Karpas-422 (cell line): ENCODE results near the gene USP12. TPM values are rescaled to one million over a fixed set of nuclear protein-coding genes. Genes with fewer than 3 reads are reported as not detected.

Source experiments
- DNase-seq: peaks from one replicate; pipeline ENCODE4 v3.0.0-alpha.2; 2015
- H2AFZ ChIP-seq: fragments of 200-600 bp; sonication (generic); 2 replicates; pipeline ENCODE4 v1.6.1; 2014; ENCODE audit warnings: antibody characterized with exemption, low read length, mixed read lengths
- H3K27ac ChIP-seq: fragments of 200-600 bp; sonication (generic); 2 replicates; pipeline ENCODE4 v1.5.1; 2014; ENCODE audit warnings: mild to moderate bottlenecking, low read length, moderate library complexity
- H3K27me3 ChIP-seq: fragments of 200-600 bp; sonication (generic); 2 replicates; pipeline ENCODE4 v1.6.1; 2014; ENCODE audit warnings: low read length, mixed read lengths
- H3K36me3 ChIP-seq: fragments of 200-600 bp; sonication (generic); 2 replicates; pipeline ENCODE4 v1.6.1; 2014; ENCODE audit warnings: low read length, mixed read lengths; ENCODE audit not compliant: insufficient read depth
- H3K4me1 ChIP-seq: fragments of 200-600 bp; sonication (generic); 2 replicates; pipeline ENCODE4 v1.6.1; 2014; ENCODE audit warnings: mild to moderate bottlenecking, low read length, mixed read lengths
- H3K4me2 ChIP-seq: fragments of 200-600 bp; sonication (generic); 2 replicates; pipeline ENCODE4 v1.6.1; 2014; ENCODE audit warnings: low read length, low read depth, mild to moderate bottlenecking; ENCODE audit not compliant: poor library complexity, severe bottlenecking
- H3K4me3 ChIP-seq: fragments of 200-600 bp; sonication (generic); 2 replicates; pipeline ENCODE4 v1.5.1; 2014; ENCODE audit warnings: mild to moderate bottlenecking, antibody characterized with exemption, low read length, mixed read lengths
- H3K79me2 ChIP-seq: fragments of 200-600 bp; sonication (generic); 2 replicates; pipeline ENCODE4 v1.6.1; 2014; ENCODE audit warnings: mild to moderate bottlenecking, low read length, mixed read lengths
- H3K9ac ChIP-seq: fragments of 200-600 bp; sonication (generic); 2 replicates; pipeline ENCODE4 v1.6.0; 2014; ENCODE audit warnings: low read length
- H3K9me2 ChIP-seq: fragments of 200-600 bp; sonication (generic), shearing (Covaris generic); replicated peaks from 2 replicates; pipeline ENCODE4 v1.6.0; 2014; ENCODE audit warnings: mild to moderate bottlenecking, low read length, moderate library complexity; ENCODE audit not compliant: insufficient read depth
- H3K9me3 ChIP-seq: fragments of 300-700, 200-600 bp; sonication (generic); 2 replicates; pipeline ENCODE4 v1.6.1; 2014; ENCODE audit warnings: low read length, mixed read lengths
- H4K20me1 ChIP-seq: fragments of 200-600 bp; sonication (generic); 2 replicates; pipeline ENCODE4 v1.6.1; 2014; ENCODE audit warnings: mild to moderate bottlenecking, antibody characterized with exemption, low read length, low read depth; ENCODE audit not compliant: insufficient read depth
- total RNA-seq: library from RNA; depleted of rRNA; stranded (reverse); fragments of >200 nt; shearing (Covaris generic); gene quantifications from 2 replicates; pipeline ENCODE4 v1.2.3, GENCODE V29; 2014; ENCODE audit warnings: low replicate concordance

USP12 gene
- total RNA-seq, 1 experiment from 2014 or later = 7.2 TPM

GRCh38 chr13:27037571-27037970, 134.0 kb downstream of the USP12 start:
- Histone ChIP-seq H4K20me1 (no peaks in the 10 kb centered on the region), H2AFZ (no peak overlapping the region), H3K4me2 (no peak overlapping the region), H3K9me3 (no peaks in the 10 kb centered on the region), H3K27me3 (no peaks in the 10 kb centered on the region), H3K4me1 (no peaks in the 10 kb centered on the region), H3K36me3 (no peaks in the 10 kb centered on the region), H3K27ac (no peak overlapping the region), H3K79me2 (no peaks in the 10 kb centered on the region), H3K4me3 (no peak overlapping the region), H3K9me2 (no peaks in the 10 kb centered on the region), H3K9ac (no peak overlapping the region)
- no peak for DNase-seq

- H4K20me1 ChIP-seq = no peaks in the 10 kb centered on the region
- H3K4me3 ChIP-seq = no peak overlapping the region
- no peaks in the 10 kb centered on the region for H3K9me3 ChIP-seq
- no peaks in the 10 kb centered on the region for H3K36me3 ChIP-seq
- no peaks in the 10 kb centered on the region for H3K4me1 ChIP-seq
- DNase-seq = no peak
- no peak overlapping the region for H3K9ac ChIP-seq
- H3K79me2 ChIP-seq = no peaks in the 10 kb centered on the region
- no peak overlapping the region for H3K4me2 ChIP-seq
- H3K27me3 ChIP-seq = no peaks in the 10 kb centered on the region
- H3K9me2 ChIP-seq = no peaks in the 10 kb centered on the region
- no peak overlapping the region for H2AFZ ChIP-seq
- H3K27ac ChIP-seq = no peak overlapping the region
Measured at GRCh38 chr13:27037171-27037570, 134.4 kb downstream of the USP12 start.

GRCh38 chr13:27036236-27036981, 135.2 kb downstream of the USP12 start:
- Histone ChIP-seq H3K9me3 (no peaks in the 10 kb centered on the region), H3K27me3 (no peaks in the 10 kb centered on the region), H3K36me3 (no peaks in the 10 kb centered on the region), H3K9me2 (no peaks in the 10 kb centered on the region), H3K79me2 (no peaks in the 10 kb centered on the region), H4K20me1 (no peaks in the 10 kb centered on the region), H3K4me1 (no peaks in the 10 kb centered on the region), H2AFZ (no peak overlapping the region), H3K4me3 (no peak overlapping the region), H3K4me2 (no peak overlapping the region), H3K9ac (no peak overlapping the region), H3K27ac (no peak overlapping the region)
- DNase-seq = no peak

- DNase-seq = no peak
- H3K9me2 ChIP-seq = no peaks in the 10 kb centered on the region
- H3K36me3 ChIP-seq = no peaks in the 10 kb centered on the region
- H3K9ac ChIP-seq = no peak overlapping the region
- H3K27ac ChIP-seq = no peak overlapping the region
- no peaks in the 10 kb centered on the region for H3K9me3 ChIP-seq
- no peak overlapping the region for H3K4me3 ChIP-seq
- no peaks in the 10 kb centered on the region for H3K79me2 ChIP-seq
- no peaks in the 10 kb centered on the region for H3K27me3 ChIP-seq
- H3K4me1 ChIP-seq = no peaks in the 10 kb centered on the region
- no peak overlapping the region for H2AFZ ChIP-seq
- H4K20me1 ChIP-seq = no peaks in the 10 kb centered on the region
- no peak overlapping the region for H3K4me2 ChIP-seq
Measured at GRCh38 chr13:27035892-27036235, 135.7 kb downstream of the USP12 start.

GRCh38 chr13:27034678-27035111, 136.9 kb downstream of the USP12 start:
- Histone ChIP-seq H3K9me2 (no peaks in the 10 kb centered on the region), H3K36me3 (no peaks in the 10 kb centered on the region), H3K4me3 (no peak overlapping the region), H3K27ac (no peak overlapping the region), H3K4me1 (no peaks in the 10 kb centered on the region), H4K20me1 (no peaks in the 10 kb centered on the region), H3K4me2 (no peak overlapping the region), H2AFZ (no peak overlapping the region), H3K27me3 (no peaks in the 10 kb centered on the region), H3K9ac (no peak overlapping the region), H3K79me2 (no peaks in the 10 kb centered on the region), H3K9me3 (no peaks in the 10 kb centered on the region)
- no peak for DNase-seq

DNA sequence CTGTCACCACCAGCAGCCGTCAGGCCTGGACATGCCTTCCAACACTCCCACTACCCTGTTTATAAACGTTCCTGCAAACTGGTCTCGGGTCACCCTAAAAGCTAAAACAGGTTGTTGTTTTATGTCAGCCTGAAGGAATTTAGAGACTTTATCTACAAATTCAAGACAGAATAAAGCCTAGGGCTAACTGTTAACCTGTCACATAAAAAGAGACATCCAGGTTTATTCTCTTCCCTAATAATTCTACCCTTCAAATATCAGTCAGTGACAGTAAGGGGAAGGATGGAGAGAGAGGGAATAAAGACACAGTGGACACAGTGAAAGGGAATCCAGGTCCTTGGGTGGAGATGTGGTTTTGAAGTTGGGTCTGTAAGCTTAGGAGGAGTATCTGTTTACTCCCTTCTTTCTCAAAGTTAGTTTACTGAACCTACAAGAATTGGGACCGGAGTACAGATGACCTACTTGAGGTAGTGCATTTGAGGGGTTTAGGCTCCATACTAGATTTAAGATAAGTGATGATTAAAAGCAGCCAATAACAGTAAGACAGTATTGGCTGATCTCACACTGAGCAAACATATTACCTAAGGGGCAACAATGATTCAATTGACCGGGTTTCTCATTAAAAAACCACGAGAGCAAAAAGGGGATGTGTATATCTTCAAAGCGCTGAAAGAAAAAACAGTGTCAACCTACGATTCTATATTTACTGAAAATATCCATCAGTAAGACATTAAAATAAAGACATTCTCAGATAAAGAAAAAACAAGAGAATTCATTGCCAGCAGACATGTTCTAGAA, 142.7 kb downstream of the USP12 start:
- Histone ChIP-seq H3K9ac (no peak overlapping the region), H4K20me1 (no peaks in the 10 kb centered on the region), H3K9me2 (no peaks in the 10 kb centered on the region), H3K4me1 (peaks cover 9% of the 10 kb centered on the region), H3K4me2 (no peak overlapping the region), H3K79me2 (no peaks in the 10 kb centered on the region), H3K4me3 (no peak overlapping the region), H3K36me3 (no peaks in the 10 kb centered on the region), H3K27ac (no peak overlapping the region), H3K27me3 (no peaks in the 10 kb centered on the region), H3K9me3 (no peaks in the 10 kb centered on the region), H2AFZ (no peak overlapping the region)
- no peak for DNase-seq

GRCh38 chr13:27027086-27027667, 144.4 kb downstream of the USP12 start:
- Histone ChIP-seq H3K9me2 (no peaks in the 10 kb centered on the region), H3K79me2 (no peaks in the 10 kb centered on the region), H3K4me2 (no peak overlapping the region), H2AFZ (no peak overlapping the region), H4K20me1 (no peaks in the 10 kb centered on the region), H3K9me3 (no peaks in the 10 kb centered on the region), H3K36me3 (no peaks in the 10 kb centered on the region), H3K9ac (no peak overlapping the region), H3K4me3 (no peak overlapping the region), H3K4me1 (peaks cover 9% of the 10 kb centered on the region), H3K27me3 (no peaks in the 10 kb centered on the region), H3K27ac (no peak overlapping the region)
- DNase-seq = no peak

- Histone ChIP-seq H2AFZ (no peak overlapping the region), H4K20me1 (no peaks in the 10 kb centered on the region), H3K4me3 (no peak overlapping the region), H3K27me3 (no peaks in the 10 kb centered on the region), H3K36me3 (no peaks in the 10 kb centered on the region), H3K9me3 (no peaks in the 10 kb centered on the region), H3K27ac (no peak overlapping the region), H3K9me2 (no peaks in the 10 kb centered on the region), H3K4me1 (peaks cover 9% of the 10 kb centered on the region), H3K9ac (no peak overlapping the region), H3K79me2 (no peaks in the 10 kb centered on the region), H3K4me2 (no peak overlapping the region)
- DNase-seq = no peak
Measured at GRCh38 chr13:27026396-27026795, 145.2 kb downstream of the USP12 start.
